ENCODE data around the gene GPR156.
A peak's percentile ranks its signal among the peaks of the same experiment; 100 is the strongest.

Gene GPR156

DNA sequence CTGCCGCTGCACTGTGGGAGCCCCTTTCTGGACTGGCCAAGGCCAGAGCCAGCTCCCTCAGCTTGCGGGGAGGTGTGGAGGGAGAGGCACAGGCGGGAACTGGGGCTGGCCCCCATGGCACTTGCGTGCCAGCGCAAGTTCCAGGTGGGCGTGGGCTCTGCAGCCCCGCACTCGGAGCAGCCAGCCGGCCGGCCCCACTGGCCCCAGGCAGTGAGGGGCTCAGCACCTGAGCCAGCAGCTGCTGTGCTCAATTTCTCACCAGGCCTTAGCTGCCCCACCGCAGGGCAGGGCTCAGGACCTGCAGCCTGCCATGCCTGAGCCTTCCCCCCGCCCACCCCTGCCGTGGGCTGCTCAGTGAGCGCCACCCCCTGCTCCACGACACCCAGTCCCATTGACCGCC is 4.6 kb upstream of the GPR156 start:
- no peaks in the 10 kb centered on the region; the same call in 1 of the 2 replicates for H3K9me3 ChIP-seq (ENCODE audit: control insufficient read depth, insufficient read depth, low read length)
- no peaks in the 10 kb centered on the region for H3K36me3 ChIP-seq (ENCODE audit: insufficient read depth, low read length)
- no peaks in the 10 kb centered on the region for H3K4me1 ChIP-seq (ENCODE audit: insufficient read depth, low read length)
- H3K9ac ChIP-seq (ENCODE audit: low read depth, low read length): no peak overlapping the region

DNA sequence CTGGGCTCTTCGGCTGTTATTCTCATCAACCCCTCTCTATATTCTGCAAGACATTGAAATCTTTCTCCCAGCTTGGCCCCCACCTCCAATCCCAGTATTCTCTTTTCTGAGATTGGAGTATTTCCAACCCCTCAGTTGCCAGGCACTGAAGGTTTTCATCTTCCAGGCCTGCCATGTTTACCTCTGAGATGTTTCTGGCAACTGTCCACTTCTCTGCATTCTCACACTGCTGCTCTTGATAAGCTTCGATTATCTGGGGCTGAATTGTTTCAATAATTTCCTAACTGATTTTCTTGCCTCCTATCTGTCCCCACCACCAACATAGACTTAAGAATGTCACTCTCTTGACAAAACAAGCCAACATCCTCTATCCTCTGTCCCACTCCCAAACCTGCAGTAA is 1.4 kb upstream of the GPR156 start:
- H3K36me3 ChIP-seq (ENCODE audit: insufficient read depth, low read length): no peaks in the 10 kb centered on the region
- no peaks in the 10 kb centered on the region for H3K9me3 ChIP-seq (ENCODE audit: control insufficient read depth, insufficient read depth, low read length)
- H3K9ac ChIP-seq (ENCODE audit: low read depth, low read length): no peak overlapping the region
- H3K4me1 ChIP-seq (ENCODE audit: insufficient read depth, low read length): no peaks in the 10 kb centered on the region

DNA sequence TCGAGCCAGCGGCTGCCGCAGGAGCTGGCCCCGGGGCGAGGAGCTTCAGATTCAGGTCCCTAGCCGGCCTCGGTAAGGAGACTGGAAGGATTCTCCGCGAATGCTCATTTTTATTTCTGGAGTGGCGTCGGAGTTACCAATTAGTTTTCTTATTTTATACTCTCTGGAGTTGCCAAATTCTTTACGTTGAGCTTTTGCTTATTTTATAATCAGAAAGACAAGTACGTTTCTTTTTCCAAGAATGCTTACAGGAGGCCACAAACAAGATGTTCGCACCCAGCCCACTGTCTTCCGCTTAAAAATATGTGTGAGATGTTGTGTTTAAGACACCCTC is 453 bp upstream of the GPR156 start:
- no peaks in the 10 kb centered on the region for H3K9me3 ChIP-seq (ENCODE audit: control insufficient read depth, insufficient read depth, low read length)
- H3K9ac ChIP-seq (ENCODE audit: low read depth, low read length): peak overlapping the region; percentile 89
- no peaks in the 10 kb centered on the region for H3K4me1 ChIP-seq (ENCODE audit: insufficient read depth, low read length)
- H3K36me3 ChIP-seq (ENCODE audit: insufficient read depth, low read length): no peaks in the 10 kb centered on the region

DNA sequence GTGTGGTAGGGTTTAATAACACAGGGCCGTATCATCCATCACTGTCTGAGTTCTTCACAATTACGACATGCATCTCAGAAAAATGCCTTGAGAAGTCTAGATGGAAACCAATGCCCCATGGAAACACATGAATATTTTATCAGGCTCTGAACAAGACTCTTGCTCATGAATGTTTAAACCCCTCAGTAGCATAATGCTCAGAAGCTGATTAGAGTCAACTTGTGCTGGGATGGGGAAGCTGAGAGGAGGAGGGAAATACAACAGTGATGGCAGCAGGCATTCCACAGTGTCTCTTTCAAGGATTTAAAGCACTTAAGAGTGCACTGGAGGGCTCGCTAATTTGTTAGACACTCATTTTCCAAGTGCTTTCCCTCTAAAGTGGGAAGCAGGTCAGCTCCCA is 3.8 kb downstream of the GPR156 start:
- no peaks in the 10 kb centered on the region for H3K36me3 ChIP-seq (ENCODE audit: insufficient read depth, low read length)
- no peaks in the 10 kb centered on the region for H3K4me1 ChIP-seq (ENCODE audit: insufficient read depth, low read length)
- H3K9me3 ChIP-seq (ENCODE audit: control insufficient read depth, insufficient read depth, low read length): no peaks in the 10 kb centered on the region
- no peak overlapping the region for H3K9ac ChIP-seq (ENCODE audit: low read depth, low read length)

DNA sequence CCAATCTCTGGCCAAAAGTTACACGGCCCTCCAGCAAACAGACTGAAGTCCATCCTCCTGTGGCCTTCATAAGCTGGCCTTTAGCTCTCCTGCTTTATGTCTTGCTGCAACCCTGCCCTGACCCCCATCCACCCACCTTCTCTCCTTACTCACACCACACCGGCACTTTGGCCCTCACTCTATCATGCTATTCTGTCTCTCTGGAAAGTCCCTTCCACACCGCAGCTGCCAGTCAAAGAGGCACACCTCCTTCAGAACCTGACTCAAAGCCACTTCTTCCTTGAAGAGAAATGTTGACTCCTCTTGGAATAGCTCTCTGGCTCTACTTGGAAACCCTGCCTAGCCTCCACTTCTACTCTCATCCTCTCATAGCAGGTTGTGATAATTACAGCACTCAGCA is 4.5 kb downstream of the GPR156 start:
- Histone ChIP-seq H3K4me1 (ENCODE audit: insufficient read depth, low read length) (no peaks in the 10 kb centered on the region), H3K36me3 (ENCODE audit: insufficient read depth, low read length) (no peaks in the 10 kb centered on the region), H3K9ac (ENCODE audit: low read depth, low read length) (no peak overlapping the region), H3K9me3 (ENCODE audit: control insufficient read depth, insufficient read depth, low read length) (no peaks in the 10 kb centered on the region)

DNA sequence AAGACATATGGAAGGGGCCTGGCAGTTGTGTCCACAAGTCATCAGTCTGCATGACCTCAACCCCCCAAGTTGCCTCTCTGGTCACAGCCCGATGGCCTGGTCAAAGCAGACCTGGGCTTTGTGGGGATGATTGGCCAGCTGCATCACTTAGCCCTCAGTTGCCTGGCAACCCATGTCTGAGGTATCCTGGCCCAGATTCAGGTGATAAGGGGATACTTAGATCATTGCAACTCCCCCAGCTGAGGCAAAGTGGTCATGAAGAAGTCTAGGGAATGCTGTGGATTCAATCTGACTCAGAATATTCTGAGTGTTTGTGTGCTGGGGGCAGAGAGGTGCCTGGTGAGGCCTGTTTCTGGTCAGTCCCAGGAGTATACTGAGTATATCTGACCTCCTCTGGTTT is 5.0 kb downstream of the GPR156 start:
- Histone ChIP-seq H3K9me3 (ENCODE audit: control insufficient read depth, insufficient read depth, low read length) (no peaks in the 10 kb centered on the region), H3K4me1 (ENCODE audit: insufficient read depth, low read length) (no peaks in the 10 kb centered on the region), H3K9ac (ENCODE audit: low read depth, low read length) (no peak overlapping the region), H3K36me3 (ENCODE audit: insufficient read depth, low read length) (no peaks in the 10 kb centered on the region)

DNA sequence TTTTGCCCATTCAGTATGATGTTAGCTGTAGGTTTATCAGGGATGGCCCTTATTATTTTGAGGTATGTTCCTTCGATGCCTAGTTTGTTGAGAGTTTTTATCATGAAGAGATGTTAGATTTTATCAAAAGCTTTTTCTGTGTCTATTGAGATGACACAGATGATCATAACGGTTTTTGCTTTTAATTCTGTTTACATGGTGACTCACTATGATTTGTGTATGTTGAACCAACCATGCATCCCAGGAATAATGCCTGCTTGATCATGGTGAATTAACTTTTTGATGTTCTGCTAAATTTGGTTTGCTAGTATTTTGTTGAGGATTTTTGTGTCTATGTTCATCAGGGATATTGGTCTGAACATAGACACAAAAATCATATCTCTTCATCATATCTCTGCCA is 8.3 kb downstream of the GPR156 start:
- Histone ChIP-seq H3K9me3 (ENCODE audit: control insufficient read depth, insufficient read depth, low read length) (no peaks in the 10 kb centered on the region), H3K4me1 (ENCODE audit: insufficient read depth, low read length) (no peaks in the 10 kb centered on the region), H3K36me3 (ENCODE audit: insufficient read depth, low read length) (no peaks in the 10 kb centered on the region), H3K9ac (ENCODE audit: low read depth, low read length) (no peak overlapping the region)

DNA sequence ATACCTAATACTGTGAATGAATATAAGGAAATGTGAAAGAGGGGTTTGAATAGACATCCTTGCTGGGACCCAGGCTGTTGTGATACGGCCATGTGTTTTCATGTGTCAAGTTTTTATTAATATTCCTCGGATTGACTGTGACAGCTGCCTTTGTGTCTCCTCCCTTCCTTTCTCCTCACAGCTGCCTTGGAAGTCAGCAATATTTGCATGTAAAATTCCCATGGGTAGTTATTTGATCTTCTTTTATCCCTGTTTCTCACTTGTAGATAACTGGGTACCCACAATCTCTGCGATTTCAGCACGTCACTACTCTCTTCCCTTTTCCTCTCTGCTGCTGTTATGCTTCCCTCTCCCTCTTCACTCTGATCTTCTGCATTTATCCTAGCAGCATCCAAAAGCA is 9.4 kb downstream of the GPR156 start:
- H3K36me3 ChIP-seq (ENCODE audit: insufficient read depth, low read length): no peaks in the 10 kb centered on the region
- H3K9ac ChIP-seq (ENCODE audit: low read depth, low read length): no peak overlapping the region
- no peaks in the 10 kb centered on the region for H3K9me3 ChIP-seq (ENCODE audit: control insufficient read depth, insufficient read depth, low read length)
- H3K4me1 ChIP-seq (ENCODE audit: insufficient read depth, low read length): no peaks in the 10 kb centered on the region

DNA sequence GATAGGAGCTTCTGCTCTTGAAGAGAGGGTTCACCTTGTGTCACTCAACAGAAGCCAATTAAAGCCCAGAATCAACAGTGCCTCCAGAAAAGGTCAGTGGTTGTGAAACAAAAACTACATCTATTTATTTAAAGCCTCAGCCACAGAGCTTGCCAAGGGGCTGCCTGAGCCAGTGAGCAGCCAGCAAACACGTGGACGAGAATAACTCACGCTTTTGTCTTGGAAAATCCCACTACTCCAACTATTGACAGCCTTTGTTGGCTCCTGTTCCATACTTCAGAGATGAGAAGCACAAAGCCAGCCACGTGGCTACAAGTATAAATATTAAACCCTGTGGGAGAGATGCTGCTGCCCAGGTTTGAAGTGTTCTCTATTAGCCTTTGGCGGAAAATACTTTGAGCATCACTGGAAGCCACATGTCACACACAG is 10.3 kb downstream of the GPR156 start:
- H3K9ac ChIP-seq (ENCODE audit: low read depth, low read length): no peak overlapping the region
- H3K4me1 ChIP-seq (ENCODE audit: insufficient read depth, low read length): no peaks in the 10 kb centered on the region
- H3K9me3 ChIP-seq (ENCODE audit: control insufficient read depth, insufficient read depth, low read length): no peaks in the 10 kb centered on the region
- no peaks in the 10 kb centered on the region for H3K36me3 ChIP-seq (ENCODE audit: insufficient read depth, low read length)

DNA sequence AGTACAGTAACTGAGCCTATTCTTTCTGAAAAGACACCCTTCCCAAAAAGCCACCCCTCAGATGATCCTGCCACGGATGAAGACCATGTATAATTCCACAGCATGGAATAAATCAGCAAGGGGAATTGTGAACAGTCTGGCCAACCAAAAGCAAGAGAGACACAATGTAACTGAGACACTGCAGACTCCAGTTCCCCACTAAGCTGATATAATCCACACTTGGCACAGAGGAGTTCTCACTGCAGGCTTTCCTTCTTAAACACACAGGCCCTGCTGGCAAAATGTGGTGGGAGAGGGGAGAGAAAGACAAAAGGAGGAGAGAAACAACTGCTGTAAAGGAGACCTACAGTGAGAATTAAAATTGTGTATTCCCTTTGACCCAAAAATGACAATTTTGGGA is 12.7 kb downstream of the GPR156 start:
- Histone ChIP-seq H3K4me1 (ENCODE audit: insufficient read depth, low read length) (no peaks in the 10 kb centered on the region), H3K9me3 (ENCODE audit: control insufficient read depth, insufficient read depth, low read length) (no peaks in the 10 kb centered on the region), H3K9ac (ENCODE audit: low read depth, low read length) (no peak overlapping the region), H3K36me3 (ENCODE audit: insufficient read depth, low read length) (no peaks in the 10 kb centered on the region)

DNA sequence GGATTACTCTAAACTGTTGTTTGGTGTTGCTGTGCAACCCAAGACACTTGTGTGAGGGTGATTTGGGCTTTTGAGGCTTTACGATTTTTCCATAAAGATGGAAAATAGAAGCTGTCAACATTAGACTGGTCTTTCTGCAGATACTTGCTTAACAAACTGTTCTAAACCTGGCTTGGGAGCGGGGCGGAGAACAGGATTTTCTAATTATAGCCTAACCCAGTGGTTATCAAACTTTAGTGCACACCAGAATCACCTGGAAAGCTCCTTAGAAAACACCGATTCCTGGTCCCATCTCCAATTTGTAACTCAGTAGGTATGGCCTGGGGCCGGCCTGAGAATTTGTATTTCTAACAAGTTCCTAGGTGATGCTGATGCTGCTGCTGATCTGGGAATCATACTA is 19.0 kb downstream of the GPR156 start:
- H3K4me1 ChIP-seq (ENCODE audit: insufficient read depth, low read length): peaks cover 6% of the 10 kb centered on the region
- H3K36me3 ChIP-seq (ENCODE audit: insufficient read depth, low read length): no peaks in the 10 kb centered on the region
- H3K9ac ChIP-seq (ENCODE audit: low read depth, low read length): no peak overlapping the region
- no peaks in the 10 kb centered on the region for H3K9me3 ChIP-seq (ENCODE audit: control insufficient read depth, insufficient read depth, low read length)

DNA sequence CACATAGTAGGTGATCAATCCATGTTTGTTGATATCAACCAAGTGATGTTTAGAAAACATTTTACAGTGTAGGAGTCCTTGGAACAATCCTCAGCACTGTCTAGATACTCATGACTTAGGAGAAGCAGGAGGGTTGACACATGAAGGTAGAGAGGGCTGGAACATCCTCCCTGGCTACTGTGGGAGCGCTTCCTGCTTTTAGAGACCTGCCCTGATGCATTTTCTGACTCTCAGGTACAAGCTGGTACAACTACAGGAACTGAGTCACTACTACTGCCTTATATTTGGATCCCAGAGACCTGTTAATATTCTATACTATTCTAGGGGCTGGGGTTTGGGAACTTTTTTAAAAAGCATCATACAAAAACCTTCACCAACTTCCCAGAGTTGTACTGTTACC is 20.1 kb downstream of the GPR156 start:
- Histone ChIP-seq H3K9me3 (ENCODE audit: control insufficient read depth, insufficient read depth, low read length) (no peaks in the 10 kb centered on the region), H3K4me1 (ENCODE audit: insufficient read depth, low read length) (peaks cover 6% of the 10 kb centered on the region), H3K9ac (ENCODE audit: low read depth, low read length) (no peak overlapping the region), H3K36me3 (ENCODE audit: insufficient read depth, low read length) (no peaks in the 10 kb centered on the region)

DNA sequence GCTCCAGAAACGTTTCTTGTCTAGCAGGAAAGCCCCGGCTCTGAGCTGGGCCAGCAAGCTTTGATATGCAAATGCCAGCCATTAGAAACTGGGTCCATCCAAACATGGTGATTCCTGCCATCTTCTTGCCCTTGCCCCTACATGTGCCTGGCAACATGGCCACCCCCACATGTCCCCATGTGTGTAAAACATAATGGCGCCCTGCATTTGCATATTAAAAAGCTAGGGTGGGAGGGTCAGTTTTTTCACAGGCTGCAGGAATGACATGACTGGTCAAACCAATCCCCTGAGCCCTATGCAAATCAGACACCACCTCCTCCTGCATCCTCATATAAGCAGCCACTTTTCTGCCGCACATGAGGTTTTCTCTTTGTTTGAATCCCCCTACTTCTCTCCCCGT is 21.2 kb downstream of the GPR156 start:
- H3K9ac ChIP-seq (ENCODE audit: low read depth, low read length): no peak overlapping the region
- H3K36me3 ChIP-seq (ENCODE audit: insufficient read depth, low read length): no peaks in the 10 kb centered on the region
- peaks cover 6% of the 10 kb centered on the region for H3K4me1 ChIP-seq (ENCODE audit: insufficient read depth, low read length)
- peaks cover under 1% of the 10 kb centered on the region; the same call in 1 of the 2 replicates for H3K9me3 ChIP-seq (ENCODE audit: control insufficient read depth, insufficient read depth, low read length)

DNA sequence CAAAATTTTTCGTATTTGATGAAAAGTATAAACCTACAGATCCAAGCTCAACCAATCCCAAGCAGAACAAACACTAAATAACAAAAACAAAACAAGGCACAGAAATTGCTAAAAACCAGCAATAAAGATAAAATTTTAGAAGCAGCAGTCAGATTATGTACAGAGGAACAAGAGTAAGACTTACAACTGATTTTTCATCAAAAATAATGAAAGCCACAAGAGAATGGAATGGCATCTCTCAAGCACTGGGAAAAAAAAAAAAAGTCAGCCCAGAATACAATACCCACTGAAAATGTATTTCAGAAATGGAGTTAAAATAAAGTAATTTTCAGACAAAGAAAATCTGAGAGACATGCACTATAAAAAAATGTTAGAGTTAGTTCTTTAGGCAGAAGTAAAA is 27.0 kb downstream of the GPR156 start:
- no peak overlapping the region for H3K9ac ChIP-seq (ENCODE audit: low read depth, low read length)
- H3K4me1 ChIP-seq (ENCODE audit: insufficient read depth, low read length): peaks cover under 1% of the 10 kb centered on the region; the same call in 1 of the 2 replicates
- peaks cover 12% of the 10 kb centered on the region; the same call in 1 of the 2 replicates for H3K9me3 ChIP-seq (ENCODE audit: control insufficient read depth, insufficient read depth, low read length)
- no peaks in the 10 kb centered on the region for H3K36me3 ChIP-seq (ENCODE audit: insufficient read depth, low read length)

DNA sequence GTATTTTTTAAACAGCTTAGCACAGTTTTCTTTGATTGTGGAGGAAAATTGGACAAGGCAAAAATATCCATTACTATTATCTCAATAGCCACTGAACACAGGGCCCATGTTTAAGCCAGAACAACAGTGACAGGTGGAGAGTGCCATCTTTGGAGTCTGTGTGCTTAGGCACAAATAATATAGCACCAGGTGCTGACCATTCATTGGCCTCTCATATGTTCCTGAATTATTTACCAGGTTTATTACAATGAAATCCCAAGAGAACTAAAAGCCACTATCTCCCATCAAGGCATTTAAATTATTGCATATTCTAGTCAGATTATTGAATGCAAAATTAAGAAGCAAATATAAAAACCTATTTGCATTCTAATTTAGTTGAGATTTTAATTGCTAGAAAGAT is 39.6 kb downstream of the GPR156 start:
- Histone ChIP-seq H3K36me3 (ENCODE audit: insufficient read depth, low read length) (no peaks in the 10 kb centered on the region), H3K9ac (ENCODE audit: low read depth, low read length) (no peak overlapping the region), H3K4me1 (ENCODE audit: insufficient read depth, low read length) (no peaks in the 10 kb centered on the region), H3K9me3 (ENCODE audit: control insufficient read depth, insufficient read depth, low read length) (no peaks in the 10 kb centered on the region)

DNA sequence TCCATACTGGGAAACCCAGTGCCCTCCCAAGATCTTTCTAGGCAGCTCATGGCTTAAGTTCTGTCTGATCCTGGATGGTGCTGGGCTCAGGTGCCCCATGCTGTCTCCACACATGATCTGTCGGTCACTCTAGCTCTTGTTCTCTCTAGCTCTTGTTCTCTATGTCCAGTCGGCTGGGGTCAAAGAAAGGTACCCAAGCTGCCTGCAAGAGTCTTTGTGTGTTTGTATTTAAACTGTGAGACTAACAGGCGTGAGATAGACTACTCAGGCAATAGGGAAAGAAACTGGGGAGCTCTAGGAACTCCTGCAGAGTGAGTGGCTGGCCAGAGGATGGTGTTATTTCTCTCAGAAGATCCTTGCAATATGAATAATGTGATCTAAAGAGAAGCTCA is 40.2 kb downstream of the GPR156 start:
- H3K9me3 ChIP-seq (ENCODE audit: control insufficient read depth, insufficient read depth, low read length): no peaks in the 10 kb centered on the region
- no peaks in the 10 kb centered on the region for H3K4me1 ChIP-seq (ENCODE audit: insufficient read depth, low read length)
- H3K36me3 ChIP-seq (ENCODE audit: insufficient read depth, low read length): no peaks in the 10 kb centered on the region
- H3K9ac ChIP-seq (ENCODE audit: low read depth, low read length): no peak overlapping the region
